Measurements from ENCODE around the gene STARD4. TPM values are rescaled to one million over a fixed set of nuclear protein-coding genes. Genes with fewer than 3 reads are reported as not detected.

The STARD4 gene
- total and polyA plus RNA-seq, 9 of the 15 experiments (the other 6 are each of a cell fraction or from before 2014, with no cell fraction given): 28.4 to 88.0 (median 34.0) TPM

GRCh38 chr5:111512375-111513130, at the start of gene STARD4 (continued):
- no peak for TF ChIP-seq USF2 (CRISPR knock-in tag; IDR thresholded peaks at IDR 0.05)
- TF ChIP-seq SUPT5H (IDR thresholded peaks at IDR 0.05): peak; percentile 94
- peak; percentile 50; the same call in 1 of the 2 replicates for TF ChIP-seq MYNN (IDR thresholded peaks at IDR 0.05)
- no peak for TF ChIP-seq MYNN (CRISPR knock-in tag; IDR thresholded peaks at IDR 0.05)
- TF ChIP-seq GABPB1 (CRISPR knock-in tag; IDR thresholded peaks at IDR 0.05): peak; percentile 64; the same call in 1 of the 2 replicates
- TF ChIP-seq CHD7 (IDR thresholded peaks at IDR 0.05; ENCODE audit: low read depth, low read length): no peak
- TF ChIP-seq, protein P1, sequence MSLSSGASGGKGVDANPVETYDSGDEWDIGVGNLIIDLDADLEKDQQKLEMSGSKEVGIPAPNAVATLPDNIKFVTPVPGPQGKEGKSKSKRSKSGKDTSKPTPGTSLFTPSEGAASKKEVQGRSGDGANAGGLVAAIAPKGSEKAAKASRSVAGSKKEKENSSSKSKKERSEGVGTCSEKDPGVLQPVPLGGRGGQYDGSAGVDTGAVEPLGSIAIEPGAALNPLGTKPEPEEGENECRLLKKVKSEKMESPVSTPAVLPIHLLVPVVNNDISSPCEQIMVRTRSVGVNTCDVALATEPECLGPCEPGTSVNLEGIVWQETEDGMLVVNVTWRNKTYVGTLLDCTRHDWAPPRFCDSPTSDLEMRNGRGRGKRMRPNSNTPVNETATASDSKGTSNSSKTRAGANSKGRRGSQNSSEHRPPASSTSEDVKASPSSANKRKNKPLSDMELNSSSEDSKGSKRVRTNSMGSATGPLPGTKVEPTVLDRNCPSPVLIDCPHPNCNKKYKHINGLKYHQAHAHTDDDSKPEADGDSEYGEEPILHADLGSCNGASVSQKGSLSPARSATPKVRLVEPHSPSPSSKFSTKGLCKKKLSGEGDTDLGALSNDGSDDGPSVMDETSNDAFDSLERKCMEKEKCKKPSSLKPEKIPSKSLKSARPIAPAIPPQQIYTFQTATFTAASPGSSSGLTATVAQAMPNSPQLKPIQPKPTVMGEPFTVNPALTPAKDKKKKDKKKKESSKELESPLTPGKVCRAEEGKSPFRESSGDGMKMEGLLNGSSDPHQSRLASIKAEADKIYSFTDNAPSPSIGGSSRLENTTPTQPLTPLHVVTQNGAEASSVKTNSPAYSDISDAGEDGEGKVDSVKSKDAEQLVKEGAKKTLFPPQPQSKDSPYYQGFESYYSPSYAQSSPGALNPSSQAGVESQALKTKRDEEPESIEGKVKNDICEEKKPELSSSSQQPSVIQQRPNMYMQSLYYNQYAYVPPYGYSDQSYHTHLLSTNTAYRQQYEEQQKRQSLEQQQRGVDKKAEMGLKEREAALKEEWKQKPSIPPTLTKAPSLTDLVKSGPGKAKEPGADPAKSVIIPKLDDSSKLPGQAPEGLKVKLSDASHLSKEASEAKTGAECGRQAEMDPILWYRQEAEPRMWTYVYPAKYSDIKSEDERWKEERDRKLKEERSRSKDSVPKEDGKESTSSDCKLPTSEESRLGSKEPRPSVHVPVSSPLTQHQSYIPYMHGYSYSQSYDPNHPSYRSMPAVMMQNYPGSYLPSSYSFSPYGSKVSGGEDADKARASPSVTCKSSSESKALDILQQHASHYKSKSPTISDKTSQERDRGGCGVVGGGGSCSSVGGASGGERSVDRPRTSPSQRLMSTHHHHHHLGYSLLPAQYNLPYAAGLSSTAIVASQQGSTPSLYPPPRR (CRISPR knock-in tag; IDR thresholded peaks at IDR 0.05; ENCODE audit: borderline replicate concordance): no peak
- peak; percentile 64; the same call in 1 of the 2 replicates for TF ChIP-seq ZNF740 (CRISPR knock-in tag; IDR thresholded peaks at IDR 0.05)
- TF ChIP-seq ZNF740 (tag; IDR thresholded peaks at IDR 0.05): no peak; a peak in 1 of 4 replicates

Data from K562 (cell line).